Fibroblast of skin of left biceps (primary cell): ENCODE measurements around the gene NANOS1.

Source experiments
- DNase-seq, 2 experiments: peaks; one replicate each; pipeline ENCODE4 v3.0.0-alpha.2; 2013; ENCODE audit warnings: low read depth in 2 of 2

Gene NANOS1

DNA sequence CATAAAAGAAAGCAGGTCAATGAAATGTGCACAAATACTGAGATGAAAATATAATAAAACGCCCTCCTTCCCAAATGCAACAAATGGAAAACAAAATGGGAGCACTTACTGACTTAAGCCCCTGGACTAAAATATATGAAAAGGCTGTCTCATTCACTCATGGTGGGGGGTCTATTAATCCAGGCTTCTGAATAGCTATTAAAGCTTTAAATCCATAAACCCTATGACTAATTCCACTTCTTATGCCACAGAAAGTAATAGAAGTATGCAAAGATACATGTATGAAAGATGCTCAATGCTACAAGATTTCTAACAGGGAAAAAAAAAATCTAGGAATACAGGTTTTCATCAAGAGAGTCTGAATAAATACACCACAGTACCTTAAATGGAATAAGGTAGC lies 30.6 kb downstream of the NANOS1 start:
- DNase-seq = no peak

DNA sequence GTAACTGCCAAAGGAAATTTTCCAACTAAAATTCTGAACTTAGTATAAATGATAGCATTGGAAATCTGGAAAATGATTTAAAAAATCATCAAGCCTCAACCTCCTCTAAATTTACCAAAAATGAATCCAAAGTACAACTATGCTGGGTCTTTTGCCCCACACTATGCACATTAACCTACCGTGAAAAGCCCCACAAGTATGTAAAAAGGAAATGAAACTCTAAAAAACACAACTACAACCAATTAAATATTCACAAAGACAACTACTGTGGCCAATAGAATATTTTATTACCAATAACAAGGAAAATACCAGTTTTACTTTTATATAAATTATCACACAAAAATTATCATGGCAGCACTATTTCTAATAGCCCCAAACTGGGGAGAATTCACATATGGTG lies 31.8 kb downstream of the NANOS1 start:
- DNase-seq = no peak

DNA sequence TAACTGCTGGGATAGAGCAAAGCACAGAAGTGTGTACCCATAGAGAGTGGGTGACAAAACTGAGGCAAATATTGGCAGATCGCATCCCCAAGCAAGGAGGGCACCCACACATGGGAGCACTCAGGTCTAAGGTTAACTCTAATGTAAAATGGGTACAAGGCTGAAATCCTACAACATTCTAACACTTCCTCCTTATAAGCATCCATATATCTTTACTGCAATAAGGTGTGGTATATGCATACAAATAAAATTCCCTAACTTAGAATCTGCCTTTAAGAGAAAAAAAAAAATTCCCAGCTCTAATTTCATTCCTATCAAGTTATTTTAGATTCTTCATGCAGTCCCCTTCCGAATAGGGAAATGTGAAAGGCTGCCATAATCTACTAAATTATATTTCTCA lies 32.4 kb downstream of the NANOS1 start:
- no peak for DNase-seq

DNA sequence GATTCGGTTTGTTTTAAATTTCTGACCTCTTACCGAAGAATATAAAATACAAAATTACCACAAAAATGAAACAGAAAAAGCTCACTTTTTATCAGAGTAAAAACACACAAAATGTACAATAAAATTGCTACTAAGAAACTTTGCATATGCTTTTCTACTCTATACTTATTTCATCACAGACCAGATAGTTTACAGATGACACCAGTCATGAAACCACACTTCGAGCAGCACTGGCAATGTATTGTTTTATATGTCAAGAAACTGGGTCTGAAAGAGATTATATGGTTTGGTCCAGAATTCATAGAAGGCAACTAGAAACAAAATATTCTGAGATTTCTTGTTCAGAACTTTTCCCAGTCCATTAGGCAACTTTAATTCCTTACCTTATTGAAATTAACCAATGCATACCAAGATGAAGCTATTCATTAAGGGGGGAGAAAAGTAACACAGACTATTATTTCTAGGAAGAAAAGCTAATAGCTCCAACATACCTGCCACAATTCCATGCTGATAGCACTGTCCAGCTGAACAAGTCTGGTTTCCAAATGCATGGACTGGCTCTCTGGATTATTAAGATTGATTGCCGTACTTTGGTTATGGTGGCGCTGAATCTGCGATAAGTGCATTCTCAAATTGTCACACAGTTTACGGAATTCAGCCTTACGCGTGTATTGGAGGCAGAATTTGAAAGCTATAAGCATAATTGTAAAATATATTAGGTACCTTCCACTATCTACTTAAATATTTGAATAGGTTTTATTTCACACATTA lies 41.1 kb downstream of the NANOS1 start:
- DNase-seq = no peak

DNA sequence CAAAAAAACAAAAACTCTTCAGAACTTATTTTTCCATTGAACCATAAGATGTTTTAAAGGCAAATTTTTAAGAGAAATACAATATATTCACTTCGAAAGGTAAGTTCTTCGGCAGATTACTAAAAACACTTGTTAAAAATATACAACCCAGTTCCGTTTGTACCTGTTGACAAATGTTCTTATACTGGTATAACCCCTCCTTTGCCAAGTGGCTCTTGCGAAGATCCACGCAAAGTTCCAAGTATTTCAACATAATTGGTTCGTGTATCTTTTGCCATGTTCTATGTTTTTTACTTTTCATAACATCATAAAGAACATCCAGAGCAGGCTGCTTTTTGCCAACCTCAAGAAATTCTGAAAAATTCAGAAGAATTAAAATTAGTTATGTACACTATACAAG lies 44.1 kb downstream of the NANOS1 start:
- DNase-seq = no peak

DNA sequence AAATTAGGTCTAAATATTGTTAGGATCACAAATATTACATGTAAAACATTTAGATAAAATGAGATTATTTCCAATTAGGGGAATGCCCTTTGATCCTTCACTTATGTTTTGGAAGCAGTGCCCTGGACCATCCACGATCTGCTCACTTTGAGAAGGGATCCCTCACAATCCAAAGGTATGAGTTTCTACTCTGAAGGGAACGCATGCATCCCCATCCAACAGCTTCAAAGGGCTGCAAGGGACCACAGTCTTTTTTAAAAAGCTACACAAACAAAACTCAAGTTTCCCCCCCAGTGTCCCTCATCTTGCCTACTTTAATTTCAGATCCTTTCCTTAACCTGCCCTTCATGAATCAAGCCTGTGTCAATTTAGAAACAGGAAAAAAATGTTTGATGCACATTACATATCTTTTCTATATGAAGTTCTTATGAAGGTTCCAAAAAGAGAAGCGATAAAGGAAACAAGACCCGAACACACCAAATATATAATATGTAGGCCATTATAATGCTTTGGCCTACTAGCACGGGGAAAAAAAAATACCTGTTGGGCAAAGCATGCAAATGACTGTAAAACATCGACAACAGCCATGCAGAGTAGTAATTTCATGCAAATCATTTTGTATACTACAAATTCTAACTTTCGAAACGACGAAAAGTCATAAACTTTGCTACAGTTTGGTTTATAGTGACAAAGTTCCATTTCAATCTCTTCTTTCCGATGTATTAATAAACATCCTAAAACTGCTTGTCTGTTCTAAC lies 49.1 kb downstream of the NANOS1 start:
- DNase-seq = no peak

DNA sequence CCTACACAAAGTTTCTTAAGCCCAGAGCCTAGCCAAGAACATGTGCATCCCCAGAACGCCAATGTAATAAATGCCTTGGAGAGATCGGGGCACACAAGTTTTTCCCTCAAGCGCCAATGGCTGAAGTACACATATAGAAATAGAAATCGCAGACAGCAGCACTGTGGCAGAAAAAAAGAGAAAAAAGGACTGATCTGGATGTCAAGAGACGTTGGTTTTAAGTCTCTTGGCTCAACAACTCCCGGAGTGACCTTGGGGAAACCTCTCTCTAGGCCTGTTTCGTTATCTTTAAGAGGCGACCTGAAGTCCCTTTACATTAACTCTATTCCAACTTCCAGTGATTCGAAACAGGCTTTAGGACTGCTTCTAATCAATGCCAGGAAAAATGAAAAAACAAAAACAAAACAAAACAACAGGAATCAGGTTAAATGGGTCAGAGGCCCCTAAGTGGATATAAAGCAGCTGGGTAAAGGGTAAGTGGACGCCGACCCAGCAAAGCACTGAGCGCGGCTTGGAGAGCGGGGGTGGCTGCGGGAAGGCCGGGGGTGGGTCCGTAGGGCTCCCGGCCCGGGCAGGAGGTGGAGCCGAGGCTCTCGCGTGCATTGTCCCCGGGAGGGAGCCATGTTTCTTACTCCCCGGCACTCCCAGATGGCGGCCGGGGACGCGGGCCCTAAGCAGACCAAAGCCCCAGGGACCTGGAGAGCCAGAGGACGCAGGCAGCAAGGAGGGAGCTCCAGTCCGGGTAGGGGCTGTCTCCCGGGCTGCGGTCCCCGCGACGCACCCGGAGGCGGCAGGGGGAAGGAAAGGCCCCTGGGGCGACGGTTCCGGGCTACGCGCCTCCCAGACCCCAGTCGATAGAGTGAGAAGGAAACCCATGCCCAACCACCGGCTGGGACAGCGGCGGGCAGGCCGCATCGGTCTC lies 50.3 kb downstream of the NANOS1 start:
- DNase-seq = no peak

DNA sequence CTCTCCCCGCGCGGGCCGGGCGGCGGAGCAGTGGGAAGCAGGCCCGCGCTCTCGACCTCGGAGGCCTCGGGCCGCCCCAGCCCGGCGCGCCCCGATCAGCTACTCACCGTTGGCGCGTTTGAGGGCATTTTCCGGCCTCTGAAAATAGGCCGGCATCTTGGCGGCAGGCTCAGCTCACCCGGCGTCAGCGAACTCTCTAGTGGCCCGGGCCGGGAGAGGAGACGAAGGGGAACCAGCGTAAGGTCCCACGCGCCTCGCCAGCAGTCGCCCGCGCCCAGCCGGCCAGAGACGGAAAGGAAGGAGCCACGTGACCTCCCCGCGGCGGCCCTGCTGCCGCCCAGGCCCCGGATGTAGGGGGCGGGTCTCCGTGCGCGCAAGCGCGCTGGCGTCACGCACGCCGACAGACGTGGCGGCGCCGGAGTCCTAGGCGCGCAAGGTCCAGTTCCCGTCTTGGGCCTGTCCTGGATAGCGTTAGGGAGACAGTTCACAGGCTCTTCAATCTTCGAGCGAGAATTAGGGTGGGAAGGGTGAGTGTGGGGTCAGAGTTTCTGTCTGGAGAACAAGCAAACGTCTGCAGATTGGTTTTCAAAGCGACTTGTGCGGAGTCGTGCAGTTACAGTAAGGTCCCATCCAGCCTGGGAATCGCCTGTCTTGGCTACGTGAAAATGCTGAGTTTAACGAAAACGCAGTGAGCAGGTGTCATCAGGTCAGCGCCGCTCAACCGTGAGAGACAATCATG lies 51.2 kb downstream of the NANOS1 start, which contains the start of gene EIF3A:
Gene EIF3A, minus strand, starts transcription at position 297 of the 739 bp plus-strand sequence. Its CDS starts 141 bp downstream, at position 156.
- peak; percentile 73 to 75 for DNase-seq
